ENCODE data around the gene HPS6.

Gene HPS6

DNA sequence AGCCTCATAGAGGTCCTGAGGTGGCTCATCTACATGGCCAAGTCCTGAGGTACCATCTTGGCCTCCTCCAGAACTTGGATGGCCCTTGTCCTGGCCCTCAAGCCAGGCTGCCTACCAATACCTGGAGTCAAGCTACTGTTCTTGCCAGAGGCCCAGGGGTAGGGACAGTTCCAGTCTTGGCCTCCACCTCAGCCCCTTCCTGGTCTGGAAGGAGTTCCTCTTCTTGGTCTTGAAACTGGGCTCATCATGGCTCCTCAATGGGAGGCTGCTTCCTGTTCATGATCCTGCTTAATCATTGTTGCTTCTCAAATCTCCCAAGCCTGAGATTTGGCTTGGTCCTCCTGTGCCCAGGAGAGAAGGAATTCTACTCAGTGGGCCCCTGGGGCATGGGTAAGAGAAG lies 3.9 kb downstream of the HPS6 start:
- DNase-seq = no peak

- peak; percentile 80 for DNase-seq
Observed at GRCh38 chr10:102072673-102073527, 7.8 kb downstream of the HPS6 start.

DNA sequence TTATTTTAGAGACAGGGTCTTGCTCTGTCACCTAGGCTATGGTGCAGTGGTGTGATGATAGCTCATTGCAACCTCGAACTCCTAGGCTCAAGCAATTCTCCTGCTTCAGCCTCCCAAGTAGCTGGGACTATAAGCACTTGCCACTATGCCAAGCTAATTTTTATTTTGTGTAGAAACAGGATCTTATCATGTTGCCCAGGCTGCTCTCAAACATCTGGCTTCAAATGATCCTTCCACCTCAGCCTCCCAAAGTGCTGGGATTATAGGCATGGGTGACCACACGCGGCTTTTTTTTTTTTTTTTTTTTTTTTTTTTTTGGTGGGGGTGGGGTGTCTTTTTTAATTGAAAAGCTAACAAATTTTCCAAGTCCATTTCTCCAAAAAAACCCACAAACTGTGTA lies 18.4 kb downstream of the HPS6 start:
- no peak for DNase-seq

GRCh38 chr10:102085336-102085735 lies 20.2 kb downstream of the HPS6 start:
- DNase-seq = no peak

DNA sequence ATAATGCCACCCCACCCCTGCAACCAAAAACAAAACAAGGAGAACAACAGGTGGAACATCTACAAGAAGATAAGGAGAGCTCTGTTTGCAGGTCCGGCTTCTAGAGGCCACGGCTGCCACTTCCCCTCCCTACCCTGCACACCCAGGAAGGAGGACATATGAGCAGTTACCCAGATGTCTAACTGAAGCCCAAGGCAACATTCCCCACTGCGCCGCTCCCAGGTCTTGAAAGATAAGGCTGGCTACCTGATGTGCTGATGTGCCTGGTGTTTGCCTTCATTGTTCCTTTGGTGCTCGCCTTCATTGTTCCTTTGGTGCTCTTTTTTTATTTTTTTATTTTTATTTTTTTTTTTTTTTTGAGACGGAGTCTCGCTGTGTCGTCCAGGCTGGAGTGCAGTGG lies 21.0 kb downstream of the HPS6 start:
- DNase-seq = no peak

DNA sequence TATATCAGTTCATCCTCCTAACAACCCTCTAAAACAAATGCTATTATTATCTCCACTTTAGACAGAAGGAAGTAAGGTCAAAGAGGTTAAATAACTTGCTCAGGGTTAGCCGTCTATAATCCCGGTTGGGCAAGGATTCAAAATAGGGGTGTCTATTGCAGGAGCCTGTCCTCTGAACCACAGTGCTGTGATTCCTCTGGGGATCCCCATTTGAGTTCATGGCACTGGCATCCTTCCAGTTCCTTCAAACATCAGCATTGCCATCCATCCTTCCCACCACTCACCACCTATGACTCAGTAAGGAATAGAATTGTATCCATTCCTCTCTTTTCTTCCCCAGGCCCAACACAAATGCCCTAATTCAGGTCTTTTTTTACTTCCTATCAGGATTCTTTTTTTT lies 25.6 kb downstream of the HPS6 start:
- no peak for DNase-seq

DNA sequence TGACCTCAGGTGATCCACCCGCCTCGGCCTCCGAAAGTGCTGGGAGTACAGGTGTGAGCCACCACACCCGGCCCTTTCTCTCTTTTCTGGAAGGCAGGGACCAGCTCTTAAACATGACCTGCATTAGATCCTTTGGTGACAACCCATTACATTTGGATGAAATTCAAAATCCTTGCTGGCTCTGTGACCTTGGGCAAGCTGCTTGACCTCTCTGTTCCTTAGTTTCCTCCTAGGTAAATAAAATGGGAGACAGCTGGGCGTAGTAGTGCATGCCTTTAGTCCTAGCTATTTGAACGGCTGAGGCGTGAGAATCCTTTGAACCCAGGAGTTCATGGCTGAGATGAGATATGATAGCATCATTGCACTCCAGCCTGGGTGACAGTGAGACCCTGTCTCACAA lies 31.3 kb downstream of the HPS6 start:
- no peak for DNase-seq

DNA sequence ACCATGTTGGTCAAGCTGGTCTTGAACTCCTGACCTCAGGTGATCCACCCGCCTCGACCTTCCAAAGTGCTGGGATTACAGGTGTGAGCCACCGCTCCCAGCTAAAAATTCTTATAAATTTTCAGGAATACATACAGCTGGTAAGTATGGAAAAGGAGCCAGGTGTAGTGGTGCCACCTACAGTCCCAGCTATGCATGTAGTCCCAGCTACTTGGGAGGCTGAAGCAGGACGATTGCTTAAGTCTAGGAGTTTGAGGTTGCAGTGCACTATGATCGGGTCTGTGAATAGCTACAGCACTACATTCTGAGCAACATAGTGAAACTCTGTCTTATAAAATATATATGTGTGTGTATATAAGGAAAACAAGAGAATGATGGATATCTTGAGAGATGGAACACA lies 36.0 kb downstream of the HPS6 start:
- no peak for DNase-seq

- DNase-seq = no peak
Observed at GRCh38 chr10:102102421-102102820, 37.3 kb downstream of the HPS6 start.

GRCh38 chr10:102106998-102107397 lies 41.8 kb downstream of the HPS6 start:
- DNase-seq = no peak

- DNase-seq = no peak
Observed at GRCh38 chr10:102109166-102110116, 44.3 kb downstream of the HPS6 start.

GRCh38 chr10:102111276-102111675 lies 46.1 kb downstream of the HPS6 start:
- DNase-seq = no peak

DNA sequence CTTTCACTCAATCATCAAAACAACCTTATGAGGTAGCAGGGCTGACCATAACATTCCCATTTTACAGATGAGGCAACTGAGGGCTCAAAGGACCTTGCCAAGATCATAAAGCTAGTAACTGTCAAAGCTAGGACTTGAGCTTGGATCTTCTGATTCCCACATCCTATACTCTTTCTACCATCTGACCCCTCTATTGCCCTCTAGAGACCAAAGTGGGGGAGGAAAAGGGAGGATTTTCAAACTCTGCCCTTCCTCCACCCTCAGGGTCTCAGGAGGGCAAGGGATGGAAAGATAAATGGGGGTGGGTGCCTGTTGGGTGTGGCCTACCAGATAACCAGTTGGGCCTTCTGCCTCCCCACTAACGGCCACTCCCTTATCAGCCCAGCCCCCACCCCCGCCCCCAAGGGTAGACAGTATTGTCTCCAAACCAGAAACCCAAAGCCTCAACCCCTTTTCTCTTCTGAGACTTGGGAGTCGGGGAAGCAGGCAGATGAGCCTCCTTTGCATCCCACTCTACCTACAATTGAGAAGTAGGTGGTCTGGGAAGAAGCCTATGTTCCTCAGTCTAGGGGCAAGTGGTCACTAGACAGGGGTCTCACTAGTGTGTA lies 47.2 kb downstream of the HPS6 start:
- DNase-seq = no peak

- no peak for DNase-seq
Observed at GRCh38 chr10:102113261-102113955, 48.3 kb downstream of the HPS6 start.

GRCh38 chr10:102113956-102114857 lies 49.1 kb downstream of the HPS6 start:
- peak; percentile 56 for DNase-seq

DNA sequence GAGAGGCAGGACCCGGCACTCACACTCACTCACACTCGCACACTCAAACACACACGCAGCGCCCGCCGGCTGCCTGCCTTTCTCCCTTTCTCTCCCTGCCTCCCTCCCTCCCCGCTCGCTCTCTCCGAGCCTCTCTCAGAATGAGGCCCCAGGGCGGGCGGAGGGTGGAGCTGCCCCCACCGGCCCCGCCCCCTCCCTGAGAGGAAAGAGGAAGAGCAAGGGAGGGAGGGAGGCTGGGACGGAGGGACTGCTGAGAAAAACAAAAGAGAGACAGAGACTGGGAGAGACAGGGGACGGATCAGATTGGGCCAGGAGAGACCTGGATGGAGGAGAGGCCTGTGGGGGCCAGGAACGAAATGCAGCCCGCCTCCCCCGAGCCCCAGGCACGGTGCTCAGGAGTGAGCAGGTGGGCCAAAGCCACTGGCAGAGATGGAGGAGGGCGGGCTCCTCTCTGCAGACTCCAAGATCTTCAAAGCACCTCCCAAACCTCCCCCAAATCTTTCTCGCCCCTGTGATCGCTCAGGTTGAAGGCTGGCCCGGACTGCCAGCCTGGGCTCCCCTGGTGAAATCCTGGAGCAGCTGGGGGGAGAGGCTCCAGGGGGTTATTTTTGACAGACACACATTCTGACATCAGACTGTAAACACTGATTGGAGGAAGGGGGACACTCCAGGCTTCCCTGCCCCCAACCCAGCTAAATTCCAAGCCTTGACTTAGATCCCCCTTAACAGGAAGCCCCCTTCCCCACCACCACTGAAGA lies 49.9 kb downstream of the HPS6 start:
- peak; percentile 94 for DNase-seq

DNA sequence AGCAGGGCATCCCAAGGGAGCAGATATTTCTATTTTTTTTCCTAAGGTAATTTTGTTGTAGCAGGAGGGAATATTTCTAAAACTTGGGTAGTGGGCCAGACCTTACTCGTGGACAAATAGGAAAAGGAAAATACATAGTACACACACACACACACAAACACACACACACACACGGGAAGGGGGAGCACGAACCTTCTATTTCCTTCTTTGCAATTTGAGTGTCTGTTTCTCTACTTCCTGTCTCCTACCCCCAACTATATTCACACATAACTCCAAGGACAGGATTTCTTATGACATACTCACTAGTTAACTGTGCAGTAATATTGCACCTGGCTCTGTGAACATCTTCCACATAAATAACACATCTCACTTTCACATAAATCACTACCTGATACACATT lies 50.6 kb downstream of the HPS6 start:
- DNase-seq = no peak

- no peak for DNase-seq
Observed at GRCh38 chr10:102116656-102117055, 51.5 kb downstream of the HPS6 start.

All from femur (tissue), 1 donor.